NCI-H510A (cell line): ENCODE results near the gene DDX46.
A peak's percentile ranks its signal among the peaks of the same experiment; 100 is the strongest.
"Not testable (repeated sequence)": the region's sequence is repeated elsewhere in the genome, so short reads cannot be mapped to it uniquely, and the experiment has no call there.

ENCODE experiments used
- DNase-seq: peaks from one replicate; lab custom pipeline; 2025; lab: John Stamatoyannopoulos, UW

Gene DDX46

DNA sequence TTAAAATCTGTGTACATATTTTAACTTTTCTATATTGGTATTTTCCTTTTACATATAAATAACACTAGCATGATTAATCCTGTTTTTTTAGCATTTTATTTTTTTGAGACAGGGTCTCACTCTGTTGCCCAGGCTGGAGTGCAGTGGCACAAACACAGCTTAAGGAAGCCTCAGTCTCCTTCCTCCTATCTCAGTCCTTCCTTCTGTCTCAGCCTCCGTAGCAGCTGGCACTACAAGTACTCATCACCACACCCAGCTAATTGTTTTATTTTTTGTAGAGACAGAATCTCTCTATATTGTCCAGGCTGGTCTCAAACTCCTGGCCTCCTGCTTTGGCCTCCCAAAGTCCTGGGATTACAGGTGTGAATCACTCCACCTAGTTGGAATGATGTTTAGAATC is 85.7 kb downstream of the DDX46 start:
- no peak for DNase-seq

DNA sequence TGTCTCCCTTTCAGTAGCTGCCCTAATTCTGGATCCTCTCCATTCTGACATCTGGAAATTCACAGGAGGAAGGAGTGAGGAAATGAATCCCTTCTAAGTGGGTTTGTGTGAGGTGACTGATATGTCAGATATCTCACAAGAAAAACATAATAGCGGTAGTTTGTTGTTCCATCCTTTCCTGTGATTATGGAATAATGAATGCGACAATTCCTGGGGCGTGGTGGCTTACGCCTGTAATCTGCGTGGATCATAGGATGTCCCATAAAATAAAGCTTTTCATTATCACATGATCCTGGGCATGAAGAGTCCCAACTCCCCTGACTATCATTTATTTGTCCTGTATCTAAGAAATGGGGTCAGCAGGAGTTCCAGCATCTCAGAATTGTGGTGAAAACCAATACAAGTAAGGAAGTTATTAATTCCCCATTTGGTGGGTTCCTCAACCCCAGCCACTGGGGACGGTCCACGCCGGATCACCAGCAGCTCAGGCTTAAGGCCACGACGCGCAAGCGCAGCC is 86.8 kb downstream of the DDX46 start:
- no peak for DNase-seq

DNA sequence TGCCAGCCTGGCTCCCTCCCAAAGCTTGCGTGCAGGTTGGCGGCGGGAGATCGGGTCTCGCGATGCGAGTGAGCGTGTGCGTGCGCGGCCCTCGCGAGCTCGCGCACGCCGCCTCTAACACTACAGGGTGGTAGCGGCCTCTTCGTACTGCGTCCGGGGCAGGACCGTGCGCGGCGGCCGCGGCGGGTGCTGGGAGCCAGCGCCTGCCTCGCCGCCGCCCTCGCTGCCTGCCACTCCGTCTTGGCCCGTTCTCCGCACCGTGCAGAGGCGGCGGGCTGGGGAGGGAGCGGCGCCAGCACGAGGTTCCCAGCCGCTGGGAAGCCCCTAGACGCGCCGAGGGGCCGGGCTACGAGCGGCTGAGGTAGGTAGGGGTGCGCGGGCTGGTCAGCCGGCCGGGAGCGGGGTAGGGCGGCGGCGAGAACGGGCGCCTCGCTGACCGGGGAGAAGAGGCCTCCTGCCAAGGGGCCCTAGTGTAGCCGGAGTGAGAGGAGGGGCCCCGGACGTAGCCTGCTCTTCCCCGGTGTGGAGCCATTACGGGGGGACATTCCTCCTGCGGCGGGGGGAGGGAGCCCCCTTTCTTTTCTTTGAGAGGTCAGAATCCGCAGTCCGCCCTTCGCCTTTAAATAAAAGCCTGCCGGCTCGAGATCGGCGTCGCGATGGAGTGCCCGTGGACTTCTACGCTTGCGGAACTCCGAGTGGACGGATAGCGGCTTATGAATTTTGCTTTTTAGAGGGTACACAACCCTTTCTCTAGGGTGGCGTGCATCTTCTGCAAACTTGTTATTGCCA is 87.5 kb downstream of the DDX46 start, which contains the start of gene C5orf24:
Gene C5orf24, plus strand, starts transcription at position 117 of the 789 bp plus-strand sequence. CDS start 8,933 bp downstream, outside the sequence.
- peak; percentile 86 for DNase-seq

DNA sequence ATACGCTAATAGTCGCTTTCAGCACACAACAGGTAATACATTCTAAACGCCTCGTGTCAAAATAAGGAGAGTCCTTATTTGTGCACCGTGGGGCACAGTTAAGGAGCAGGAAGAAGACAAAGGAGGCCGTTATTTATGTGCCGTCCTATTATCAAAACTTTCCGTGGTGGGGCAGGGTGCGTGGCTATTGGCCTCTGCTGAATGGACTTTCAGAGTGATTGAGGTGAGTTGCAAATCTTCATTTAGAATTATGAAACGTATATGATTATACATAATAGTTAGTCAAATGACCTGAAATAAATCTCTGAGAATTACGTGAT is 88.0 kb downstream of the DDX46 start:
- no peak for DNase-seq

DNA sequence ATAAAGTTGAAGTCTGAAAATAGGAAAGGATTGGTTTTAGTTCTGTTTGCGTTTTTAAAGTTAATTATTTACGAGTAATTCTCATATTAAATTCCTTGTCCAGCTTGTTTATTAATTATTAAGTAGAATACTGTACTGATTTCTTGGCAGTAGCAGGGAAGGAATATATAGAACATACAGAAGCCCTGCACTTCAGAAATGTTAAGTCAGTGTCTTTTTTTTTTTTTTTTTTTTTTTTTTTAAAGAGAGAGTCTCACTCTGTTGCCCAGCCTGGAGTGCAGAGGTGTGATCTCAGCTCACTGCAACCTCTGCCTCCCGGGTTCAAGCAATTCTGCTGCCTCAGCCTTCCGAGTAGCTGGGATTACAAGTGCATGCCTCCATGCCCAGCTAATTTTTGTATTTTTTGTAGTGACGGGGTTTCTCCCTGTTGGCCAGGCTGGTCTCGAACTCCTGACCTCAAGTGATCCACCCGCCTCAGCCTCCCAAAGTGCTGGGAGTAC is 90.9 kb downstream of the DDX46 start:
- DNase-seq = not testable (repeated sequence)

DNA sequence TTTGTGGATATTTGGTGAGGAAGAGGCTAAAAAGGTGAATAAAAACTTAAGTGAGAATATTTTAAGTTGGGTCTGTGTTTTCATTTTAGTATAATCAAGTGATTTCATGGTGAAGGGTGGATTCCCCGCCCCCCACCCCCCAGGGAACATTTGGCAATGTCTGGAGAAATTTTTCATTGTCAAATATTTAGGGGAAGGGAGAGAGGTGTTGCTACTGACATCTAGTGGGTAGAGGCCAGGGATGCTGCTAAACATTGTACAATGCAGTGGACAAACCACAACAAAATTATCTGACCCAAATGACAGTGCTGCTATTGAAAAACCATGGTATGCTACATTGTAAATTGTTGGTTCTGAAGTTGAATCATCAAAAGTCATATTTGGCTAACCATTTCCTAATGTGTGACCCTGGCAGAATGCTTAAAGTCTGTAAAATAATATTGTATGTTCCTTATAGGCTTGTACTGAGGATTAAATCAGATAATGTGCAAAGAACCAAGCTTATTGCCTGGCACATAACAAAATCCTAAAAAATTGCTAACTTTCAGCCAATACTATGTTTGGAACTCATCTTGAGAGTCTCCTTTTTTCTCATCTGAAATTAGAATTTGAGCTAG is 92.8 kb downstream of the DDX46 start:
- DNase-seq = no peak

DNA sequence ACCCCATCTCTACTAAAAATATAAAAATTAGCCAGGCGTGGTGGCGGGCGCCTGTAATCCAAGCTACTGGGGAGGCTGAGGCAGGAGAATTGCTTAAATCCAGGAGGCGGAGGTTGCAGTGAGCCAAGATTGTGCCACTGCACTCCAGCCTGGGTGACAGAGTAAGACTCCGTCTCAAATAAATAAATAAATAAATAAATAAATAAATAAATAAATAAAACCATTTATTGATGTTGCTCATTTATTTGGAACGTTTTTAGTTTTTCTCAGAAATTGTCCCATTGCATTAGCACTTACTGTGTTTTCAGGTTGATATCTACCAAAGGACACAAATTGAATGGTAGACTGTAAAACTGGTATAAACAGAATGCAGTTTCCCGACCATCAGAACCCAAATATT is 97.9 kb downstream of the DDX46 start:
- not testable (repeated sequence) for DNase-seq

DNA sequence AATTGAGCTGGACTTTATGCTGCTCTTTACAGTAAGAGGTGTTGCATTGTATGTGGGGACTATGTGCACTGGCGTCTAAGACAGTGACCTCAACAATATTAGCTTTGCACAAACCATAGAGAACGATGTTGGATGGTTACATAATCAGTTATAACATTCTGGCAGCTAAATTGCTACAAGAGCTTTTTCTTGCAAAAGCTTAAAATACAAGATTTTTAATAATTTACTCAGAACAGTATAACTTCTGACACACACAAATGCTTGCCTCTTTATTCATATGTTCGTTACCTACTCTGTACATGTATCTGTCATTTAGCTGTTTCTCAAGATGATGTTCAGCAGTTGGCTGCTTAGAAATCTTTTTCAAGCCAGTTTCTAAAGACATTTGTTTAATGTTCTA is 98.8 kb downstream of the DDX46 start:
- no peak for DNase-seq

DNA sequence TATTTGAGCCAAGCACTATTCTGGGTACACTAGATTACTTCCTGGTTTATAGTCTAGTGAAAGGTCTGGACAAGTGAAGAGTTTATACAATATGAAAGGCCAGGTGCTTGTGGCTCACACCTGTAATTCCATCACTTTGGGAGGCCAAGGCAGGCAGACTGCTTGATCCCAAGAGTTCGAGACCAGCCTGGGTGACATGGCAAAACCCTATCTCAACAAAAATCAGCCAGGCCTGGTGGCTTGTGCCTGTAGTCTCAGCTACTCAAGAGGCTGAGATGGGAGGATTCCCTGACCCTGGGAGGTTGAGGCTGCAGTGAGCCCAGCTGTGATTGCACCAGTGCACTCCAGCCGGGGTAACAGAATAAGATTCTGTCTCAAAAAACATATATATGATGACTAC is 106.1 kb downstream of the DDX46 start:
- DNase-seq = no peak

DNA sequence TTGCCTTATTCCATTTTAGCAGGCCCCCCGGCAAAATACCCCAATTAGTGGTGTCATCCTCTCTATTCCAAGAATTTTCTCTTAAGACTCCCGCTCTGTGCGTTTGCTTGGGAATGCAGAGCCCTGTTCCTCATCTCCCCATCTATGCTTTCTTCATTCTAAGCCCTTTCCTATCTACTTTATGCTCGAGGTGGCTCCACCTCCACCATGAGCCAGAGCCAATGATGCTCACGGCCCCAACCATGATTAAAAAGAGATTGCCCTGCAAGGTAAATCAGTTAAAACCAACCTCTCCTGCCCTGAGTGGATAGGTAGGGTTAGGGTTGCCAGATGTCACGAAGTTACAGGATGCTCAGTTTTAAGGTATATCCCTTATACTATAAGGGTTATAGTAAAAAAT is 114.9 kb downstream of the DDX46 start:
- peak; percentile 31 for DNase-seq

DNA sequence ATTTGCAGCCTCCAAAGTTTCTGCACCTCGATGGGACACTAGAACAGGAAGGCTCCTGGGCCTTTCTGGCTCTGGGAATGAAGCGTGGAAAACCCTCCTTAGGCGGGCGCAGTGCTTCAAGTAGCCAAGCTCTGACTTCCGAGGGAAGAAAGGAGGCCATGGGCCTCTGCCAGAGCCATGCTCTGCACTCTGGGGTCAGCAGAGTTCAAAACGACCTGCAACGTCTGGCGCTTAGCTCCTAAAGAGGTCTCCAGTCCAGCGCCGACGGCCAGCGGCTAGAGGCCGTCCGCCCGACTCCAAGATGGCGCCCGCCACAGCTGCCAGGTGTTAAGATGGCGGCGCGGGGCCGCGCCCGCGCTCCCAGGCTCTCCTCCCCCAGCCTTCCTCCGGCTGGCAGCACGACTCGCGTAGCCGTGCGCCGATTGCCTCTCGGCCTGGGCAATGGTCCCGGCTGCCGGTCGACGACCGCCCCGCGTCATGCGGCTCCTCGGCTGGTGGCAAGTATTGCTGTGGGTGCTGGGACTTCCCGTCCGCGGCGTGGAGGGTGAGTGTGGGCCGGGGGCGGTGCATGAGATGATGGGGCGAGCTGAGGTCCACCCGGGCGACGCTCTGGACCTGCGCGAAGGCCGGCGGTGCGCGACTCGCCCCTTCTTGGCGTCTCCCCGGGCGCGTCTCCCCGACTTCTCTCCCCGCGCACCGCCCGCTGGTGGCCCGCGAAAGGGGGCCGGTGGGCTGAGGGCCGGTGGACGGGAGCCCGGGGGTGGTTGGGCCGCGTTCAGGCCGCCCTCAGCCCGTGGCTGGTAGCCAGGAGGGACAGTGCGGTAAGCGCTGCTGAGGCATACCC is 115.6 kb downstream of the DDX46 start, which contains the start of gene TXNDC15:
Gene TXNDC15, plus strand, starts transcription at position 385 of the 844 bp plus-strand sequence. Its CDS starts 57 bp downstream, at position 442.
- DNase-seq = peak; percentile 57

DNA sequence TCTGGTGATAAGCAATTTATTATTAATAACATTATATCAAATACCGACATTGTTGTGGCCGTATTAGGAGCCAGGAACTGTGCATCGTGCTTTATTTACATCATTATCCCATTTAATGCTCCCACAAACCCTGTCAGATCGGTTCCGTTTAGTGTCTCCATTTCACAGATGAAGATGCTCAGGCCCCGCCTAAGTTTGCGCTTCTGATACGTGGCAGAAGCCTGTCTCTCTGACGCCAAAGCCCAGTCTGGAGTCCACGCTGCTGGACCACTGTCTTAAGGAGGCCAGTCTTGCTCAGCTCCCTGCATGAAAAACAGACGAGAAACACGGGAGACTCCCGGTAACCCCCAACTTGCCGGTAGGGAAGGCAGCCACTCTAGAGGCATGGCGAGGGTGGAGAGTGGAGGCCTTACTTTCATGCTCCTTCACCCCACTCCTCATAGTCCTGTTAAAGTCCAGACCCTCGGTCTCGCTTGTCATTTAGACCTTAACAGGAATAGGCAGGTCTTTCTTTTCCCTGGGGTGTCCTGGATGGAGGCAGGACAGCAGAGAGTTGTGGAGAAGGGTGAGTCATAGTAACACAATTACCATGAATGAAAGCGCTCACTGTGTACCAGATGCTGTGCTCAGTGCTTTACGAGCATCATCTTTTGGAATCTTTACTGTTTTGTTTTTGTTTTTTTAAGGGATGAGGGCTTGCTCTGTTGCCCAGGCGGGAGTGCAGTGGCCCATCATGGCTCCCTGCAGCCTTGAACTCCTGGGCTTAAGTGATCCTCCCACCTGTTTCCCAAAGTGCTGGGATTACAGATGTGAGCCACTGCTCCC is 116.5 kb downstream of the DDX46 start:
- DNase-seq = peak; percentile 9

DNA sequence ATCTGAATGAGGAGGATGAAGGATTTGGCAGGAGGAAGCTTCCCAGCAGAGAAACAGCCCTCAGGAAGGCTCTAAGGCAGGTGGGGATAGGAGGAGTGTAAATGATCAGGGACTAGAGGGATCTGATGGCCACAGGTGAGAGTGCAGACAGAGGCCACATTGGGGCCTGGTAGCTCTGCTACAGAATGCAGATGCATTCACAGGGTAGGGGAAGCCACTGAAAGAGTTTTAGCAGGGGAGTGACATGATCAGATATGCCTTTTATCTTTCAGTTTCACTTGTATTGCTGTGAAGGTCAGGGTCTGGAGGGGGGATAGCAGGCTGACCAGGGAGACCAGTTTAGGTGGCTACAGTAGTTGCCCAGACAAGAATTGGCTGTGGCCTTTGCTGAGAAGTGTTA is 118.6 kb downstream of the DDX46 start:
- no peak for DNase-seq

DNA sequence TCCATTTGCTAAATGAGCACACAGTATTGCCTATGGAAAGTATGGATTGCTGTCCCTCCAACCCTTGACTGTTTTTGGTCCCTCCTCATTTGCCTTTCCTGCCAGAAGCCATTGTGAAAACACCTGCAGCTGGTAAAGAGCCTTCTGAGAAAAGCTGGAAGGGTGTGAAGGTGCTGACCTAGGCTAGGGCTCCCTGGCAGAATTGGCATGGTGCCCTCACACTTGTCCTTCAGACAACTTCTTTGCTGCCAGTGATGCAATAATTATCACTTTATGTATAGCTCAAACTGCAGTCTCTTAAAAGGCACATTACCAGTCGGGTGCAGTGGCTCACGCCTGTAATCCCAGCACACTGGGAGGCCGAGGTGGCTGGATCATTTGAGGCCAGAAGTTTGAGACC is 119.8 kb downstream of the DDX46 start:
- peak; percentile 3 for DNase-seq

DNA sequence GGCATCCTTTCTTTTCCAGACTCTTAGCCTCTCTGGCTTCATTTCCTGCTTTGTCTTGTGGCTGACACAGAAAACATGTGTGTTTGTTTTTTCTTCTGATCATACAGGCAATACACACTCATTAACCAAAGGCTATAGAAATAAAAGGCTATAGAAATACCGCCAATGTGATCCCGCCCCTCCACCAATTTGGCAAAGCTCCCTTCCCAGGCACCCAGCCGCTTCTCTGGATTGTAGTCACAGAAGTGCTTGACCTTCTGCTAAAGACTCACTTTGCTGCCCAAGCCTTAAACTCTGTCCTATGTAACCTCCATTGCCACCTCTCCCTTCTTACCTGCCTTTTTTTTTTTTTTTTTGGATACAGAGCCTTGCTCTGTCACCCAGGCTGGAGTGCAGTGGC is 120.9 kb downstream of the DDX46 start:
- no peak for DNase-seq
